Measurements from ENCODE around the gene MRTFB.
A peak's percentile ranks its signal among the peaks of the same experiment; 100 is the strongest.
"Not testable (repeated sequence)": the region's sequence is repeated elsewhere in the genome, so short reads cannot be mapped to it uniquely, and the experiment has no call there.

MRTFB gene

GRCh38 chr16:14070877-14071575 lies at the start of gene MRTFB:
Gene MRTFB, plus strand, starts transcription at chr16:14071319. Its CDS starts 69,288 bp downstream, at chr16:14140607.
- peak; percentile 76 for DNase-seq (ENCODE audit: low spot score)

- not testable (repeated sequence) for DNase-seq (ENCODE audit: low spot score)
Observed at GRCh38 chr16:14023526-14023925, 47.6 kb upstream of the MRTFB start.

- DNase-seq (ENCODE audit: low spot score), result no peak
Observed at GRCh38 chr16:14024283-14024682, 46.8 kb upstream of the MRTFB start.

- DNase-seq (ENCODE audit: low spot score), result no peak
Observed at GRCh38 chr16:14026572-14027285, 44.4 kb upstream of the MRTFB start.

- DNase-seq (ENCODE audit: low spot score), result no peak
Observed at GRCh38 chr16:14028202-14028601, 42.9 kb upstream of the MRTFB start.

- DNase-seq (ENCODE audit: low spot score), result no peak
Observed at GRCh38 chr16:14029658-14030057, 41.5 kb upstream of the MRTFB start.

- DNase-seq (ENCODE audit: low spot score), result no peak
Observed at GRCh38 chr16:14035092-14035491, 36.0 kb upstream of the MRTFB start.

GRCh38 chr16:14036889-14037288 lies 34.2 kb upstream of the MRTFB start:
- DNase-seq (ENCODE audit: low spot score), result no peak

- no peak for DNase-seq (ENCODE audit: low spot score)
Observed at GRCh38 chr16:14037960-14038359, 33.2 kb upstream of the MRTFB start.

- DNase-seq (ENCODE audit: low spot score), result no peak
Observed at GRCh38 chr16:14041164-14041563, 30.0 kb upstream of the MRTFB start.

- no peak for DNase-seq (ENCODE audit: low spot score)
Observed at GRCh38 chr16:14042706-14043105, 28.4 kb upstream of the MRTFB start.

- no peak for DNase-seq (ENCODE audit: low spot score)
Observed at GRCh38 chr16:14043278-14043677, 27.8 kb upstream of the MRTFB start.

GRCh38 chr16:14043793-14044192 lies 27.3 kb upstream of the MRTFB start:
- DNase-seq (ENCODE audit: low spot score), result no peak

GRCh38 chr16:14047121-14047859 lies 23.8 kb upstream of the MRTFB start:
- not testable (repeated sequence) for DNase-seq (ENCODE audit: low spot score)

GRCh38 chr16:14050291-14051027 lies 20.7 kb upstream of the MRTFB start:
- no peak for DNase-seq (ENCODE audit: low spot score)

- DNase-seq (ENCODE audit: low spot score), result no peak
Observed at GRCh38 chr16:14051103-14051729, 19.9 kb upstream of the MRTFB start.

GRCh38 chr16:14056970-14057369 lies 14.1 kb upstream of the MRTFB start:
- no peak for DNase-seq (ENCODE audit: low spot score)

- no peak for DNase-seq (ENCODE audit: low spot score)
Observed at GRCh38 chr16:14057878-14058382, 13.2 kb upstream of the MRTFB start.

- no peak for DNase-seq (ENCODE audit: low spot score)
Observed at GRCh38 chr16:14061732-14062259, 9.3 kb upstream of the MRTFB start.

GRCh38 chr16:14062261-14062660 lies 8.9 kb upstream of the MRTFB start:
- DNase-seq (ENCODE audit: low spot score), result no peak

All from hepatic stellate cell (primary cell).